GM21390 (cell line): ENCODE data around the gene PPM1J.
A peak's percentile ranks its signal among the peaks of the same experiment; 100 is the strongest.

Source experiments
- ATAC-seq: cut with Tn5 transposase; IDR thresholded peaks from one replicate; pipeline ENCODE4 v1.9.1; 2021; ENCODE audit not compliant: unreplicated experiment

PPM1J gene

GRCh38 chr1:112704934-112705627 is 10.1 kb downstream of the PPM1J start:
- peak; percentile 65 for ATAC-seq

GRCh38 chr1:112704391-112704933 is 10.7 kb downstream of the PPM1J start:
- ATAC-seq = no peak

GRCh38 chr1:112703706-112704105 is 11.4 kb downstream of the PPM1J start:
- no peak for ATAC-seq

- no peak for ATAC-seq
Measured at GRCh38 chr1:112702420-112703261, 12.5 kb downstream of the PPM1J start.

GRCh38 chr1:112702067-112702395 is 13.1 kb downstream of the PPM1J start:
- ATAC-seq = no peak

- ATAC-seq = no peak
Measured at GRCh38 chr1:112701227-112702066, 13.7 kb downstream of the PPM1J start.

GRCh38 chr1:112700290-112701226 is 14.6 kb downstream of the PPM1J start:
- ATAC-seq = peak; percentile 42

- ATAC-seq = no peak
Measured at GRCh38 chr1:112699425-112700144, 15.5 kb downstream of the PPM1J start.

GRCh38 chr1:112698366-112699310 is 16.5 kb downstream of the PPM1J start:
- no peak for ATAC-seq

GRCh38 chr1:112697781-112698201 is 17.3 kb downstream of the PPM1J start:
- no peak for ATAC-seq

GRCh38 chr1:112696578-112697314 is 18.4 kb downstream of the PPM1J start:
- ATAC-seq = no peak

- ATAC-seq = no peak
Measured at GRCh38 chr1:112695276-112695675, 19.9 kb downstream of the PPM1J start.

GRCh38 chr1:112694363-112694929 is 20.7 kb downstream of the PPM1J start:
- no peak for ATAC-seq

GRCh38 chr1:112693821-112694220 is 21.3 kb downstream of the PPM1J start:
- no peak for ATAC-seq

GRCh38 chr1:112692681-112693080 is 22.5 kb downstream of the PPM1J start:
- no peak for ATAC-seq

- no peak for ATAC-seq
Measured at GRCh38 chr1:112689842-112690237, 25.3 kb downstream of the PPM1J start.

- ATAC-seq = no peak
Measured at GRCh38 chr1:112689196-112689841, 25.8 kb downstream of the PPM1J start.
